GM12872 (cell line): ENCODE results near the gene TNS3.

ENCODE experiments used
- CTCF ChIP-seq: IDR thresholded peaks from 3 replicates; pipeline ENCODE4 v1.5.1; 2011; ENCODE audit warnings: low read depth, mild to moderate bottlenecking, low read length, moderate library complexity; ENCODE audit not compliant: insufficient read depth

Gene TNS3

GRCh38 chr7:47581804-47582763 lies at the start of gene TNS3:
Gene TNS3 (minus strand): TSS chr7:47582111. CDS start chr7:47439636, 142,475 bp downstream.
- TF ChIP-seq CTCF: no peak

- TF ChIP-seq CTCF: no peak
These were observed 49.8 kb upstream of the TNS3 start for GRCh38 chr7:47631711-47632110.

GRCh38 chr7:47627580-47628283 lies 45.8 kb upstream of the TNS3 start:
- TF ChIP-seq CTCF: no peak

- no peak for TF ChIP-seq CTCF
These were observed 44.2 kb upstream of the TNS3 start for GRCh38 chr7:47625861-47626715.

GRCh38 chr7:47624689-47625088 lies 42.8 kb upstream of the TNS3 start:
- no peak for TF ChIP-seq CTCF

- TF ChIP-seq CTCF: no peak
These were observed 41.2 kb upstream of the TNS3 start for GRCh38 chr7:47622946-47623640.

GRCh38 chr7:47622586-47622945 lies 40.7 kb upstream of the TNS3 start:
- no peak for TF ChIP-seq CTCF
